Measurements from ENCODE around the gene CXCR2.

The CXCR2 gene

GRCh38 chr2:218130822-218131221, 5.0 kb downstream of the CXCR2 start:
- Histone ChIP-seq H3K9ac (ENCODE audit: low read length) (no peak overlapping the region), H3K4me1 (ENCODE audit: control insufficient read depth, insufficient read depth, low read length) (peaks cover 12% of the 10 kb centered on the region), H3K4me3 (ENCODE audit: low read length) (no peak overlapping the region), H3K36me3 (ENCODE audit: control insufficient read depth, insufficient read depth, low read length, severe bottlenecking) (no peaks in the 10 kb centered on the region), H3K27me3 (replicated peaks; ENCODE audit: control insufficient read depth, insufficient read depth, low read length) (peaks cover 57% of the 10 kb centered on the region), H3K9me3 (ENCODE audit: control insufficient read depth, low read length) (no peaks in the 10 kb centered on the region)
- DNase-seq (ENCODE audit: low read depth): no peak

- Histone ChIP-seq H3K9ac (ENCODE audit: low read length) (no peak overlapping the region), H3K27me3 (replicated peaks; ENCODE audit: control insufficient read depth, insufficient read depth, low read length) (peaks cover 70% of the 10 kb centered on the region)
- no peak for DNase-seq (ENCODE audit: low read depth)
Measured at GRCh38 chr2:218137514-218137913, 11.7 kb downstream of the CXCR2 start.

DNA sequence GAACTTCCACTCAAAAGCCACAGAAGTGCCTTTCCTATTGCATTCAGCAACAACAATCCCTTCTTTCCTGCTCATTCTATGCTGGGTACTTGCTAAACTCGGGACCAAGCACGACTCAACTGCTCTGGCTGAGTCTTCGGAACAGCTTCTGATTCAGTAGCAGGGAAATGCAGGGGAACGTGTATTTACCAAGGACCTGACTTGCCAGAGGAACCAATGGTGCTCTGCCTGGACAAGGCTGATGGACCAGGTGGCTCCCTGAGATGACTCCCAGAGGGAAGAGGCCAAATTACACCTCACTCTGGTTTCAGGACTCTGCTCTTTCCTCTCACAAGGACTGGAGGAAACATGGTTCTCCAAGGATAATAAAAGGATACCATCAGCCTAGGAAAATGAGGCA, 12.2 kb downstream of the CXCR2 start:
- Histone ChIP-seq H3K27me3 (replicated peaks; ENCODE audit: control insufficient read depth, insufficient read depth, low read length) (peaks cover 73% of the 10 kb centered on the region), H3K4me3 (ENCODE audit: low read length) (no peak overlapping the region)

More at GRCh38 chr2:218137514-218137913, 11.7 kb downstream of the CXCR2 start:
- no peak overlapping the region for H3K4me3 ChIP-seq (ENCODE audit: low read length)
- no peaks in the 10 kb centered on the region for H3K4me1 ChIP-seq (ENCODE audit: control insufficient read depth, insufficient read depth, low read length)
- H3K36me3 ChIP-seq (ENCODE audit: control insufficient read depth, insufficient read depth, low read length, severe bottlenecking): no peaks in the 10 kb centered on the region
- no peaks in the 10 kb centered on the region for H3K9me3 ChIP-seq (ENCODE audit: control insufficient read depth, low read length)

DNA sequence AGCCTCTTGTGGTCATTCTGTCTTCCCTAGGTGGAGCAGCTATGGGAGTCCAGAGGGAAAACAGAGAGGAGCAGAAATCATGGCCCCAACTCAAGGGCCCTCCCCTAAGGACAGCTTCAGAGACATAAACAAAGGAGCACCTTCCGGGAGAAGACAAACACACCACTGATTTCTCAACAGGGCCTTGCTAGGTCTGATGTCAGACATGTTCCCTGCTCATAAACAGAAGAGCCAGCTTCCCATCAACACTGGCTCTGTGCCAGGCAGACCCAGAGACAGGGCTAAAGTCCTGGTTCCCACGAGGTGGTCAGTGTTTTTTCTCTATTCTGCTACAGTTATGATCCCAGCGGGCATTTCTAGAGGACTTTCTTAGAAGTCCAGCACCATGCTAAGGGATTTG, 19.3 kb downstream of the CXCR2 start:
- no peaks in the 10 kb centered on the region for H3K4me1 ChIP-seq (ENCODE audit: control insufficient read depth, insufficient read depth, low read length)

More for the DNA sequence above, 12.2 kb downstream of the CXCR2 start:
- Histone ChIP-seq H3K9ac (ENCODE audit: low read length) (no peak overlapping the region), H3K36me3 (ENCODE audit: control insufficient read depth, insufficient read depth, low read length, severe bottlenecking) (no peaks in the 10 kb centered on the region), H3K4me1 (ENCODE audit: control insufficient read depth, insufficient read depth, low read length) (no peaks in the 10 kb centered on the region), H3K9me3 (ENCODE audit: control insufficient read depth, low read length) (no peaks in the 10 kb centered on the region)
- DNase-seq (ENCODE audit: low read depth): no peak

DNA sequence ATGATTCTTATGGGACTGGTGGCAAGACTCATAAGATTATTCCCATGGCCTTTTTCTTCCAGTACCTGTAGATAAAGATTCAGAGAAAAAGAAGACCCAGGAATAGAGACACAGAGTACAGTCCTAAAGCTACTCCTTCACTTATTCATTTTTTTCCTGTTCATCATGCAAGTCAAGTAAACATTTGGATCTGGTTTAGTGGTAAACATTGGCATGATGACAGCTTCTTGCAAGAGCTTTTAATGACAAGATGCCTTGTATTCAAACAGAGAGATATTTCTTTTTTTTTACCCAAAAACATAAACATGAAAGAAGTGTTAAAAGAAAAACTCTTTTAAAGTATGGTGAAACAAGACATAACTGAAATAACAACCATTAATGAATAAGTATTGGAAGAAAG, 20.2 kb downstream of the CXCR2 start:
- no peaks in the 10 kb centered on the region for H3K36me3 ChIP-seq (ENCODE audit: control insufficient read depth, insufficient read depth, low read length, severe bottlenecking)
- H3K4me3 ChIP-seq (ENCODE audit: low read length): no peak overlapping the region
- no peaks in the 10 kb centered on the region for H3K4me1 ChIP-seq (ENCODE audit: control insufficient read depth, insufficient read depth, low read length)
- H3K9ac ChIP-seq (ENCODE audit: low read length): no peak overlapping the region
- H3K27me3 ChIP-seq (replicated peaks; ENCODE audit: control insufficient read depth, insufficient read depth, low read length): peaks cover 47% of the 10 kb centered on the region
- peaks cover 25% of the 10 kb centered on the region for H3K9me3 ChIP-seq (ENCODE audit: control insufficient read depth, low read length)
- DNase-seq (ENCODE audit: low read depth): no peak

More for the DNA sequence above, 19.3 kb downstream of the CXCR2 start:
- DNase-seq (ENCODE audit: low read depth): no peak
- H3K4me3 ChIP-seq (ENCODE audit: low read length): no peak overlapping the region
- H3K27me3 ChIP-seq (replicated peaks; ENCODE audit: control insufficient read depth, insufficient read depth, low read length): peaks cover 47% of the 10 kb centered on the region
- peaks cover 22% of the 10 kb centered on the region for H3K9me3 ChIP-seq (ENCODE audit: control insufficient read depth, low read length)
- no peaks in the 10 kb centered on the region for H3K36me3 ChIP-seq (ENCODE audit: control insufficient read depth, insufficient read depth, low read length, severe bottlenecking)
- no peak overlapping the region for H3K9ac ChIP-seq (ENCODE audit: low read length)

- no peak overlapping the region for H3K9ac ChIP-seq (ENCODE audit: low read length)
- H3K36me3 ChIP-seq (ENCODE audit: control insufficient read depth, insufficient read depth, low read length, severe bottlenecking): no peaks in the 10 kb centered on the region
- no peaks in the 10 kb centered on the region for H3K4me1 ChIP-seq (ENCODE audit: control insufficient read depth, insufficient read depth, low read length)
- DNase-seq (ENCODE audit: low read depth): no peak
- H3K9me3 ChIP-seq (ENCODE audit: control insufficient read depth, low read length): peaks cover 21% of the 10 kb centered on the region
- H3K4me3 ChIP-seq (ENCODE audit: low read length): no peak overlapping the region
- peaks cover 53% of the 10 kb centered on the region for H3K27me3 ChIP-seq (replicated peaks; ENCODE audit: control insufficient read depth, insufficient read depth, low read length)
Measured at GRCh38 chr2:218149098-218149497, 23.3 kb downstream of the CXCR2 start.

GRCh38 chr2:218149848-218150440, 24.1 kb downstream of the CXCR2 start:
- Histone ChIP-seq H3K4me1 (ENCODE audit: control insufficient read depth, insufficient read depth, low read length) (no peaks in the 10 kb centered on the region), H3K4me3 (ENCODE audit: low read length) (no peak overlapping the region), H3K27me3 (replicated peaks; ENCODE audit: control insufficient read depth, insufficient read depth, low read length) (peaks cover 58% of the 10 kb centered on the region), H3K9ac (ENCODE audit: low read length) (no peak overlapping the region), H3K36me3 (ENCODE audit: control insufficient read depth, insufficient read depth, low read length, severe bottlenecking) (no peaks in the 10 kb centered on the region), H3K9me3 (ENCODE audit: control insufficient read depth, low read length) (peaks cover 20% of the 10 kb centered on the region)
- no peak for DNase-seq (ENCODE audit: low read depth)

DNA sequence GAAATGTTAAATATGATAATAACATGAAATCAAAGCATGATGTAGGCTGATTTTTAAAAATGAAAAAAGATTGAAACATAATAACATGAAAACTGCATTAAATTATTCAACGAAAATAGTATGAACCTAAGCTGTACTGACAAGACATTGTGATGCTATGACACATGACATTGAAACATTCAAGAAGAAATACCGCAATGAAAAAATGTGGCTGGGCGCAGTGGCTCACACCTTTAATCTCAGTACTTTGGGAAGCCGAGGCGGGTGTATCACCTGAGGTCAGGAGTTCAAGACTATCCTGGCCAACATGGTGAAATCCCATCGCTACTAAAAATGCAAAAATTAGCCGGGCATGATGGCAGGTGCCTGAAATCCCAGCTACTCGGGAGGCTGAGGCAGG, 26.3 kb downstream of the CXCR2 start:
- no peak overlapping the region for H3K4me3 ChIP-seq (ENCODE audit: low read length)
- H3K27me3 ChIP-seq (replicated peaks; ENCODE audit: control insufficient read depth, insufficient read depth, low read length): peaks cover 64% of the 10 kb centered on the region
- no peaks in the 10 kb centered on the region for H3K4me1 ChIP-seq (ENCODE audit: control insufficient read depth, insufficient read depth, low read length)
- no peaks in the 10 kb centered on the region for H3K36me3 ChIP-seq (ENCODE audit: control insufficient read depth, insufficient read depth, low read length, severe bottlenecking)
- peaks cover 6% of the 10 kb centered on the region for H3K9me3 ChIP-seq (ENCODE audit: control insufficient read depth, low read length)
- no peak for DNase-seq (ENCODE audit: low read depth)
- H3K9ac ChIP-seq (ENCODE audit: low read length): no peak overlapping the region

DNA sequence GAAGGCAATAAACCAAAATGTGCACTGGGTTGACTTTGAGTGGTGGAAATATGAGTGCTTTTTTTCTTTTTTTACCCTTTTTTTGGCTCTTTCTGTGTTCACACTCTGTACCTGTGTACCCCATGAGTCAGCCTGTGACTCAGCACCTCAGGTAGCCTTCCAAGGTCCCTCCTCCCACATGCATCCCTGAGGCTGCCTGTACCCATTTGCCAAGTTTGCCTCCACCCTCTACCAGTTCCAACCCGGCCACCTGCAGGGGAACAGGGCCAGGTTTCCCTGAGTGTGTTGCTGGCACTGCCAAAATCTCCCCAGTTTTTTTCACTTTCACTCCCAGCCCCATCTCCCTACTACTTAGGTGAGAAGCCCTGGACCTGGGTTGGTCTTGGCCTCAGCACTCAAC, 26.9 kb downstream of the CXCR2 start:
- no peak for DNase-seq (ENCODE audit: low read depth)
- Histone ChIP-seq H3K27me3 (replicated peaks; ENCODE audit: control insufficient read depth, insufficient read depth, low read length) (peaks cover 64% of the 10 kb centered on the region), H3K4me3 (ENCODE audit: low read length) (no peak overlapping the region), H3K36me3 (ENCODE audit: control insufficient read depth, insufficient read depth, low read length, severe bottlenecking) (no peaks in the 10 kb centered on the region), H3K9ac (ENCODE audit: low read length) (no peak overlapping the region), H3K9me3 (ENCODE audit: control insufficient read depth, low read length) (peaks cover 6% of the 10 kb centered on the region), H3K4me1 (ENCODE audit: control insufficient read depth, insufficient read depth, low read length) (no peaks in the 10 kb centered on the region)

DNA sequence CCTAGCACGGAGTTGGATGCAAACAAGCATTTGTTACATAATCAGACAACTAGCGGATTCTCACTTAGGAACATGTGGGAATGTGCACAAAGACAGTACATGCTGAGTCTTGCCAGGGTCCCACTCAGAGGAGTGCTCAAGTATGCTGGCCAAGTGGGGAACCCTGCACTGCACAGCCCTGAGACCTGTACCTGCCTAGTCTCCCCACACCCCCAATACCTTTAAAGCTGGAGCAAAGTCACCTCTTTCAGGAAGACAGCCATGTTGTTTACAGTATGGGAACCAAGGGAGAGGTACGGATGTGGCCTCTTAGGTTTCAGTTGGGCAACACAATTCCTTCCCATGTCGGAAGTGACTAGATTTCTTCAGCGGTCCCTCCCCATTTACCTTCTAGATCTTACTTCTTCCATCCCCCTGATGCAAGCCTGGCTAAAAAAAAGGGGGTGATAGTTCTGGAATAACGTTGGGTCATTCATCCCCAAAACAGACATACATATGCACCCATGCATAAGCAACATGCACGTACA, 30.2 kb downstream of the CXCR2 start:
- no peaks in the 10 kb centered on the region for H3K9me3 ChIP-seq (ENCODE audit: control insufficient read depth, low read length)
- H3K27me3 ChIP-seq (replicated peaks; ENCODE audit: control insufficient read depth, insufficient read depth, low read length): peaks cover 48% of the 10 kb centered on the region
- H3K4me3 ChIP-seq (ENCODE audit: low read length): no peak overlapping the region
- no peak overlapping the region for H3K9ac ChIP-seq (ENCODE audit: low read length)
- no peaks in the 10 kb centered on the region for H3K4me1 ChIP-seq (ENCODE audit: control insufficient read depth, insufficient read depth, low read length)
- H3K36me3 ChIP-seq (ENCODE audit: control insufficient read depth, insufficient read depth, low read length, severe bottlenecking): no peaks in the 10 kb centered on the region
- DNase-seq (ENCODE audit: low read depth): no peak

DNA sequence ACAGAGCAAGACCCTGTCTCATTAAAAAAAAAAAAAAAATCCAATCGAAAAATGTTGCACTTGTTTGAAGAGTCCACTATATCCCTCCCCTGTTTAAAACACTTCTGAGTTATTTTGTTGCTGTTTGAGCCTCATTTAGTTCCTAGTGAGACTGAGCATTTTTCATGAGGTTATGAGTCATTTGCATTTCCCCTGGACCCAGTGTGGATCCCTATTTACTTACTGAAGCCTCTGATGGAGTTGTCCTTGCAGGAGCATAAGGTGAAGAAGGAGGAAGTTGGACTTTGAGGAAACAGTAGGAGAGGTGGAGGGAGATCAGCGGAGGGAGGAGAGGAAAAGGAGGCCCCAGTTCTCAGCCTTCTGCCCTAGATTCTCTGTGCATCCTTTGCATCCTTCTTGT, 35.8 kb downstream of the CXCR2 start:
- no peak overlapping the region for H3K9ac ChIP-seq (ENCODE audit: low read length)
- peaks cover 43% of the 10 kb centered on the region for H3K27me3 ChIP-seq (replicated peaks; ENCODE audit: control insufficient read depth, insufficient read depth, low read length)
- no peaks in the 10 kb centered on the region for H3K4me1 ChIP-seq (ENCODE audit: control insufficient read depth, insufficient read depth, low read length)
- no peak for DNase-seq (ENCODE audit: low read depth)
- H3K4me3 ChIP-seq (ENCODE audit: low read length): no peak overlapping the region
- H3K36me3 ChIP-seq (ENCODE audit: control insufficient read depth, insufficient read depth, low read length, severe bottlenecking): no peaks in the 10 kb centered on the region
- H3K9me3 ChIP-seq (ENCODE audit: control insufficient read depth, low read length): no peaks in the 10 kb centered on the region

DNA sequence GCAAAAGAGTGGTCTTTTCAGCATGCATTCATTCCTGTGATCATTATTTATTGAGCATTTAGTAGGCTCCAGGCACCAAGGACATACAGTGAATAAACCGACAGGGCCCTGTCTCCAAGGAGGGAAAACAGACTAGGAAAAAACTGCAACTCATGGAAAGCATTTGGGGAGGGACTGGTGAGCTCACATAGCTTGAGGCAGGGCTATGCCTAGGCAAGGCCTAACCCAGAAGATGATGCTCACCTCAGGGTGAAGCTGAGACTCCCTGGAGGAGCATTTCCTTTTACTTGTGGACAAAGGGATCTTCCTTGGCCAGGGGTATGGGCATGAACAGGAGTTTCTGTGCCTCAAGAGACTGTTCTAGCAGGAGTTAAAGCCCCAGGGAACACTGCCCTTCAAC, 37.0 kb downstream of the CXCR2 start:
- H3K9ac ChIP-seq (ENCODE audit: low read length): no peak overlapping the region
- no peaks in the 10 kb centered on the region for H3K36me3 ChIP-seq (ENCODE audit: control insufficient read depth, insufficient read depth, low read length, severe bottlenecking)
- no peak for DNase-seq (ENCODE audit: low read depth)
- H3K9me3 ChIP-seq (ENCODE audit: control insufficient read depth, low read length): no peaks in the 10 kb centered on the region
- H3K4me1 ChIP-seq (ENCODE audit: control insufficient read depth, insufficient read depth, low read length): no peaks in the 10 kb centered on the region
- H3K4me3 ChIP-seq (ENCODE audit: low read length): no peak overlapping the region
- H3K27me3 ChIP-seq (replicated peaks; ENCODE audit: control insufficient read depth, insufficient read depth, low read length): peaks cover 43% of the 10 kb centered on the region

Data from adipocyte (in vitro differentiated cells).